SK-N-SH (cell line): ENCODE data around the gene STARD13.

Source experiments
- CTCF ChIP-seq: fragments of 200-600 bp; sonication (generic); IDR thresholded peaks from 2 replicates; pipeline ENCODE4 v1.6.1; 2017; ENCODE audit warnings: antibody characterized with exemption, mild to moderate bottlenecking, moderate library complexity
- EP300 ChIP-seq, 2 experiments: IDR thresholded peaks; 2 replicates each; pipeline versions ENCODE4 v1.4.0 to v1.6.1; 2012; ENCODE audit warnings: borderline replicate concordance in 1 of 2, low read depth in 1 of 2, low read length in 1 of 2
- GABPA ChIP-seq: IDR thresholded peaks from 2 replicates; pipeline ENCODE4 v1.4.0; 2012; ENCODE audit warnings: low read depth, mild to moderate bottlenecking
- MXI1 ChIP-seq: IDR thresholded peaks from 2 replicates; pipeline ENCODE4 v1.6.1; 2012; ENCODE audit warnings: mild to moderate bottlenecking, low read depth, low read length, improper control_type of control experiment
- POLR2AphosphoS5 ChIP-seq: IDR thresholded peaks from 2 replicates; pipeline ENCODE4 v1.6.1; 2012; ENCODE audit warnings: low read depth, low read length
- RAD21 ChIP-seq: IDR thresholded peaks from 2 replicates; pipeline ENCODE4 v1.6.1; 2012; ENCODE audit warnings: mild to moderate bottlenecking, low read length
- RXRA ChIP-seq: IDR thresholded peaks from 2 replicates; pipeline ENCODE4 v1.4.0; 2012; ENCODE audit warnings: low read depth, mild to moderate bottlenecking, borderline replicate concordance
- YY1 ChIP-seq: IDR thresholded peaks from 2 replicates; pipeline ENCODE4 v1.4.0; 2012; ENCODE audit warnings: low read depth, mild to moderate bottlenecking
- ZBTB33 ChIP-seq: IDR thresholded peaks from 2 replicates; pipeline ENCODE4 v1.4.0; 2012; ENCODE audit warnings: low read depth, borderline replicate concordance

- no peak for TF ChIP-seq POLR2AphosphoS5
- TF ChIP-seq CTCF = no peak
- no peak for TF ChIP-seq RXRA
- TF ChIP-seq ZBTB33 = no peak
- TF ChIP-seq GABPA = no peak
- TF ChIP-seq YY1 = no peak
- no peak for TF ChIP-seq MXI1
- no peak for TF ChIP-seq RAD21
- no peak for TF ChIP-seq EP300 (IDR thresholded peaks at IDR 0.05; ENCODE audit: borderline replicate concordance in 1 of 2, low read depth in 1 of 2, low read length in 1 of 2)
Measured at GRCh38 chr13:33167491-33167890, 118.1 kb downstream of the STARD13 start.
